T47D (cell line): ENCODE data around the gene TCTN1.
A peak's percentile ranks its signal among the peaks of the same experiment; 100 is the strongest.
"Not testable (repeated sequence)": the region's sequence is repeated elsewhere in the genome, so short reads cannot be mapped to it uniquely, and the experiment has no call there.

Experiments used
- DNase-seq, 2 experiments: peaks; one replicate each; pipeline versions ENCODE4 v3.0.0 to v3.0.0-alpha.2; 2011 to 2012; ENCODE audit warnings: low read depth in 1 of 2, low spot score in 1 of 2
- JUND ChIP-seq: IDR thresholded peaks from 2 replicates; pipeline ENCODE4 v1.6.1; 2012; ENCODE audit warnings: low read depth
- in situ Hi-C: cut with HindIII; loops from 2 replicates; pipeline ENCODE4 v1.10.0; 2016; ENCODE audit warnings: low sequenced_read_pairs, low pct_unique_long_range_greater_than_20kb

TCTN1 gene

DNA sequence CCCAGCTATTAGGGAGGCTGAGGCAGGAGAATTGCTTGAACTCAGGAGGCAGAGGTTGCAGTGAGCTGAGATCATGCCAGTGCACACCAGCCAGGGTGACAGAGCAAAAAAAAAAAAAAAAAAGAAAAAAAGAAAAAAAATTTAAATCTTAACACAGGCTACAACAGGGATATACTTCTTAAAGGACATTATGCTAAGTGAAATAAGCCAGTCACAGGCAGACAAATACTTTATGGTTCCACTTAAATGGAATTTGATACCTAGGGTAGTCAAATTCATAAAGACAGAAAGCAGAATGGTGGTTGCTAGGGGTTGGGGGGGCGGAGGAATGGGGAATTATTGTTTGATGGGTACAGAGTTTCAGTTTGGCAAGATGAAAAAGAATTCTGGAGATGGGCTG, 16.0 kb upstream of the TCTN1 start:
- in situ Hi-C loops, result no loop called here
- TF ChIP-seq JUND, result no peak
- DNase-seq, result no peak

DNA sequence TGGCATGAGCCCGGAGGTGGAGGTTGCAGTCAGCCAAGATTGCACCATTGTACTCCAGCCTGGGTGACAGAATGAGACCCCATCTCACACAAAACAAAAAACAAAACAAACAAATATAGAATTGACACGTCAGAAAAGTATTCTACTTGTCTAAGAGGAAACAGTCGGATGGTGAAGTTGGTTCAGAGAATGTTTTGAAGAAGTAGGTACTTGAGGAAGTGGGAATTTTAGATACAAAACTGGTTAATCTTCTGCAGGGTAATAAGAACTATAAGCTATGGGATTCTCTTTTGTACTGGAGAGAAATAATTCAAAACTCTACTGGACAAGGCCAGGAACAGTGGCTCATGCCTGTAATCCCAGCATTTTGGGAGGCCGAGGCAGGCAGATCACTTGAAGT, 14.6 kb upstream of the TCTN1 start:
- in situ Hi-C loops, result no loop called here
- TF ChIP-seq JUND, result no peak
- DNase-seq, result no peak

DNA sequence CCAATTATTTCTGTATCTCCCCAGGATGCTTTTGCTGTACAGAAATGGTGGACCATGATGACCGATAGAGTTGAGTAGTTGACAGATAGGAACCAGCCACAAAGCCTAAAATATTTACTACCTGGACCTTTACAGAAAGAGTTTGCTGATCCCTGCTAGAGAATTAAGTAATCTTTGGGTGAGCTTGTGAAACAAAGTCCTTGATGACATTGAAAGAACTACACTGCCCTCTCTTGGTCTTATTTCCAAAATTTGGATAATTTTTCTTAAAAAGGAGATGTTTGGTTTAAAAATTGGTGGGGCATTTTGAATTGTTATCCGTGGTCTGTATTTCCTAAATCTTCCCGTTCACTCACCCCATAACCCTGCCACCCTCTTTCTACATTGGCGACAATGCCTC, 13.7 kb upstream of the TCTN1 start:
- in situ Hi-C loops, result no loop called here
- peak in 1 of 2 experiments; percentile 66 for DNase-seq
- no peak for TF ChIP-seq JUND

GRCh38 chr12:110602085-110602814, 11.7 kb upstream of the TCTN1 start:
- peak in 1 of 2 experiments; percentile 86 for DNase-seq
- in situ Hi-C loops, result not testable (repeated sequence)

GRCh38 chr12:110606253-110606611, 7.7 kb upstream of the TCTN1 start:
- DNase-seq, result no peak
- no peak for TF ChIP-seq JUND
- in situ Hi-C loops, result no loop called here

DNA sequence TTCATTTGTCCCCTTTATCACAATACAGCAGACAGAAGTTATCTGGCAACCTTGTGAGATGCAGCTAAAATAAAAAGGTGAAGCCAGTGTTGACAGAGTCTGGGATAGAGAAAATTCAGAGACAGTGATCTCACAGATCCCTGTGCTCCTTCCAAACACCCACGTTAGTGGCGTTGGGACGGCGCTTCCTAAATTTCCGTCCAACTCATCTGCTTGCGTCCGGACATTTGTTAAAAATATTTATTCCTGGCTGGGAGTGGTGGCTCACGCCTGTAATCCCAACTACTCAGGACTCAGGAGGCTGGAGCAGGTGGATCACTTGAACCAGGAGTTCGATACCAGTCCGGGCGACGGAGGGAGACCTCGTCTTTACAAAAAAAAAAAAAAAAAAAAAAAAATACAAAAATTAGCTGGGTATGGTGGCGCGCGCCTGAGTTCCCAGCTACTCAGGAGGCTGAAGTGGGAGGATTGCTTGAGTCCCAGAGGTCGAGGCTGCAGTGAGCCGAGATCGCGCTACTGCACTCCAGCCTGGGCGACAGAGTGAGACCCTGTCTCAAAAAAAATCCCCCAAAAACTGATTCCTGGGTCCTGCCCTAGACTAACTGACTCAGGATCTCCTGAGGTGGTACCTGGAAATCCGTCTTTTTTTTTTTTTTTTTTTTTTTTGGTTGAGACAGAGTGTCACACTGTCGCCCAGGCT, 708 bp upstream of the TCTN1 start:
- in situ Hi-C loops, result no loop called here
- no peak for DNase-seq
- no peak for TF ChIP-seq JUND

DNA sequence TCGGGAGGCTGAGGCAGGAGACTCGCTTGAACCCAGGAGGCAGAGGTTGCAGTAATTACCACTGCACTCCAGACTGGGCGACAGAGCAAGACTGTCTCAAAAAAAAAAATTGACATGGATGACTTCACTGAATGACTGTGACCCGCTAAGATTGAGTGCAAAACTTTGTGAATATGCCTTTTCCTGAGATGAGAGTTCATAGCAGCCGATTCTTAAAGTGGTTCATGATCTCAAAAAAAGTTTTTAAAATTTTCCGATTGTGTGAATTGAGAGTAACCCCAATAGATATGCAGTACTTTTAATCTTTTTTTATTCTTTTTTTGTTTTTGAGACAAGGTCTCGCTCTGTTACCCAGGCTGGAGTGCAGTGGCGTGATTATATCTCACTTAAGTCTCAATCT, 1.2 kb downstream of the TCTN1 start:
- in situ Hi-C loops, result no loop called here
- DNase-seq, result no peak
- TF ChIP-seq JUND, result no peak

GRCh38 chr12:110616471-110617115, 2.7 kb downstream of the TCTN1 start:
- in situ Hi-C loops, result no loop called here
- TF ChIP-seq JUND, result no peak
- no peak for DNase-seq

DNA sequence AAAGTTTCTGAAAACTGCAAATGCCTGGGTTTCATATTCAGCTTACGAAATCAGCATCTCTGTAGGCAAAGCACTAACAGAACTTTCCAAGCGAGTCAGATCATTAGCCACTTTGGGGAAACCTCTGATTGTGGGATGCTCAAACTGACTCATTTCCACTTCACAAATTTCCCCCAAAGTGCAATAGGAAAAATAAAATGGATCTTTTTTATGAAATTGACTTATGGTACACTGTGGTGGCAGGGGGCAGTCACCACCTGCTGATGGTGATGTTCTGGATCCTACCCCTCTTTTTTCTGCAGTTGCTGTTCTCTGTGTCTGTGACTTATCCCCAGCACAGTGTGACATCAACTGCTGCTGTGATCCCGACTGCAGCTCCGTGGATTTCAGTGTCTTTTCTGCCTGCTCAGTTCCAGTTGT, 5.6 kb downstream of the TCTN1 start:
- DNase-seq, result no peak
- in situ Hi-C loops, result no loop called here
- TF ChIP-seq JUND, result no peak

DNA sequence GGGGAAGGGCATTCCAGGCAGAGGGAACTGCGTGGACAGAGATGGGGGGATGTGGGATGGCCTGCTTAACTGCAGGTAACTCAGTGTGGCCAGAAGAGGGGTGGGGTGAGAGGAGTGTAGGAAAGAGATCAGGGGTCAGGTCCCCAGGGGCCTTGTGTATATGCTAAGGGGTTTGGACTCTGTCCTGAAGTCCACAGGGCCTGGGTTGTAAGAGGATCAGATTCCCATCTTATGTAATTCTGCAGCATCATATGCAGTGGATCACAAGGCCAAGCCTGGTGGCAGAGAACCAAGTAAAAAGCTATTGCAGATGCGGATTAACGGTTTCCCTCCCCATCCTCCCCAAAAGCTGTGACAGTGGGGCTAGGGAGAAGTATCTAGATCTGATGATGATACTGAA, 8.7 kb downstream of the TCTN1 start:
- TF ChIP-seq JUND, result no peak
- in situ Hi-C loops, result no loop called here
- DNase-seq, result no peak

DNA sequence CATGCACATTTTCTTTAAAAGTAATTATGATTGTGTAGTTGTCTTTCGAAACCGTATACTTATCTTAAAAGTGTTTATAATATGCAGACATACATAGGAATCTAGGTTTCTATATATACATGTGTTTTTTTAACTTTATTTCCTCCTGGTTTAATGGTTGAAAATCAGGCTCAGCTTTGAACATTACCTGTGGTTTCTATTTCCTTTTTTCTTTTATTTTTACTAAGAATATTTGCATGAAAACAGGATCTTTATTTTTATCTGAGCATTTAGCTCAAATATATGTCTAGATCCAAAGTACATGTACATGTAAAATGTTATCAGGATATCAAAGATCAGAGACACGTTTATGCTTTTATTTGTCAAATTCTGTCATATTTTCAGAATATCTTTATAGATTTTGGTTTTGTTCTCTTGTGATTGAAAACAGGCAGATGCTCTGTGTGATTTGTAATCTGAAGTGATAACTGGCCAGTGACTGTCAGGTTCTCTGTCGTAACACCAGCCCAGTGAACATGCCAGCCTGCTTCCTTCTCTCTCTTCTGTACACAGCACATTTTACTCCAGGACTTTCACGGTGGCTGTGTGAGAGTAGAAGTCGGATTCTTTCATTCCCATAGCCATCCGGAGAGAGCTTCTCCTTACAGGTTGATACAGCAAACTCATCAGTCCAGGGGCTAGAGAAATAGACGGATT, 13.7 kb downstream of the TCTN1 start:
- no peak for TF ChIP-seq JUND
- in situ Hi-C loops, result no loop called here
- no peak for DNase-seq

GRCh38 chr12:110635055-110635454, 21.1 kb downstream of the TCTN1 start:
- no peak for TF ChIP-seq JUND
- in situ Hi-C loops, result no loop called here
- DNase-seq, result no peak

- no peak for TF ChIP-seq JUND
- DNase-seq, result no peak
- in situ Hi-C loops, result no loop called here
Measured at GRCh38 chr12:110636516-110636915, 22.6 kb downstream of the TCTN1 start.
